ENCODE results near the gene DNAAF8.
A peak's percentile ranks its signal among the peaks of the same experiment; 100 is the strongest.

DNAAF8 gene

DNA sequence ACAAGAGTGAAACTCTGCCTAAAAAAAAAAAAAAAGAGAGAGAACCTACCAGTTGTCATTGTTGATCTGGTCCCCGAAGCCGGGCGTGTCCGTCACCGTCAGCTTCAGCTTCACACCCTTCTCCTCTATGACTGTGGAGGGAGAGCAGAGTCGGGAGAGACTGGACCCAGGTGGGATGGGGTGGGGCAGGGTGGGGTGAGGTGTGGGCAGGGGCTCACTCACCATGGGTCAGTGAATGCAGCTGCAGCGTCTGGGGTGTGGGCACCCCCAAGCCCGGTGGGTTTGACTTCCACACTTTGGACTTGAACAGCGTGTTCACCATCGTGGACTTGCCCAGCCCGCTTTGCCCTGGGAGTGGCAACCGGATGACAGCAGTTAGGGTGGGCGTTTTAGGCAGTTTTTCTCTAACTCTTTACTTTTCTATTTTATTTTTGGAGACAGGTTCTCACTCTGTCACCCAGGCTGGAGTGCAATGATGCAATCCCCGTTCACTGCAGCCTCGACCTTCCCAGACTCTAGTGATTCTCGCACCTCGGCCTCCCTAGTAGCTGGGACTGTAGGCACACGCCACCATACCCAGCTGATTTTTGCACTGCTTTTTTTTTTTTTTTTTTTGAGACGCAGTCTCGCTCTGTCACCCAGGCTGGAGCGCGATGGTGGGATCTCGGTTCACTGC, 51.6 kb downstream of the DNAAF8 start:
- H3K36me3 ChIP-seq (ENCODE audit: control insufficient read depth, insufficient read depth, low read length) = no peaks in the 10 kb centered on the region
- no peak overlapping the region for H3K4me3 ChIP-seq (ENCODE audit: low read length)
- no peak overlapping the region for H3K9ac ChIP-seq (ENCODE audit: low read length)
- H3K27me3 ChIP-seq (ENCODE audit: control insufficient read depth, insufficient read depth, low read length) = peaks cover 3% of the 10 kb centered on the region
- no peaks in the 10 kb centered on the region for H3K4me1 ChIP-seq (ENCODE audit: control insufficient read depth, insufficient read depth, low read length)
- H3K27ac ChIP-seq (ENCODE audit: low read depth, low read length) = no peak overlapping the region

DNA sequence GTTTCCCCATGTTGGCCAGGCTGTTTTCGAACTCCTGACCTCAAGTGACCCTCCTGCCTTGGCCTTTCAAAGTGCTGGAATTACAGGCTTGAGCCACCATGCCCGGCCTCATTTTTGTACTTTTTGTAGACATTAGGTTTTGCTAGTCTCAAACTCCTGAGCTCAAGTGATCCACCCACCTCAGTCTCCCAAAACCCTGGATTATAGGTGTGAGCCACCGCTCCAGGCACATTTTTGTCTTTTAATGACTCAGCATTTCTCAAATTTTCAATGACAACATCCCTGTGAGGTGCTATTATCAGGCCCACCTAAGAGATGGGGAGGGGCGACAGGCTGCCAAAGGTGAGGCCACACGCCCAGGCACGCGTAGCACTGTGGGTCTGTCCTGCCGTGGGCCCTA, 52.7 kb downstream of the DNAAF8 start:
- peaks cover 3% of the 10 kb centered on the region for H3K27me3 ChIP-seq (ENCODE audit: control insufficient read depth, insufficient read depth, low read length)
- no peaks in the 10 kb centered on the region for H3K36me3 ChIP-seq (ENCODE audit: control insufficient read depth, insufficient read depth, low read length)
- H3K9ac ChIP-seq (ENCODE audit: low read length) = no peak overlapping the region
- H3K4me1 ChIP-seq (ENCODE audit: control insufficient read depth, insufficient read depth, low read length) = no peaks in the 10 kb centered on the region
- no peak overlapping the region for H3K4me3 ChIP-seq (ENCODE audit: low read length)
- no peak overlapping the region for H3K27ac ChIP-seq (ENCODE audit: low read depth, low read length)

GRCh38 chr16:4787627-4788482, 53.5 kb downstream of the DNAAF8 start, which contains the start of gene SEPTIN12:
TSS of gene SEPTIN12 (minus strand) at chr16:4788345. CDS start at chr16:4787645, 700 bp downstream.
- peaks cover 3% of the 10 kb centered on the region for H3K27me3 ChIP-seq (ENCODE audit: control insufficient read depth, insufficient read depth, low read length)
- no peak within 1 kb of the TSS for H3K9ac ChIP-seq (ENCODE audit: low read length)
- no peaks in the 10 kb centered on the region for H3K36me3 ChIP-seq (ENCODE audit: control insufficient read depth, insufficient read depth, low read length)
- no peak within 1 kb of the TSS for H3K27ac ChIP-seq (ENCODE audit: low read depth, low read length)
- no peaks in the 10 kb centered on the region for H3K4me1 ChIP-seq (ENCODE audit: control insufficient read depth, insufficient read depth, low read length)
- no peak within 1 kb of the TSS for H3K4me3 ChIP-seq (ENCODE audit: low read length)

- H3K4me3 ChIP-seq (ENCODE audit: low read length) = no peak overlapping the region
- H3K4me1 ChIP-seq (ENCODE audit: control insufficient read depth, insufficient read depth, low read length) = no peaks in the 10 kb centered on the region
- no peak overlapping the region for H3K27ac ChIP-seq (ENCODE audit: low read depth, low read length)
- H3K36me3 ChIP-seq (ENCODE audit: control insufficient read depth, insufficient read depth, low read length) = no peaks in the 10 kb centered on the region
- no peak overlapping the region for H3K9ac ChIP-seq (ENCODE audit: low read length)
- H3K27me3 ChIP-seq (ENCODE audit: control insufficient read depth, insufficient read depth, low read length) = peaks cover 3% of the 10 kb centered on the region
Observed at GRCh38 chr16:4788489-4788889, 54.2 kb downstream of the DNAAF8 start.

- Histone ChIP-seq H3K4me3 (ENCODE audit: low read length) (no peak overlapping the region), H3K27ac (ENCODE audit: low read depth, low read length) (no peak overlapping the region), H3K4me1 (ENCODE audit: control insufficient read depth, insufficient read depth, low read length) (no peaks in the 10 kb centered on the region), H3K36me3 (ENCODE audit: control insufficient read depth, insufficient read depth, low read length) (no peaks in the 10 kb centered on the region), H3K9ac (ENCODE audit: low read length) (no peak overlapping the region), H3K27me3 (ENCODE audit: control insufficient read depth, insufficient read depth, low read length) (peaks cover 3% of the 10 kb centered on the region)
Observed at GRCh38 chr16:4788910-4789309, 54.6 kb downstream of the DNAAF8 start.

GRCh38 chr16:4790261-4790660, 55.9 kb downstream of the DNAAF8 start:
- no peaks in the 10 kb centered on the region for H3K4me1 ChIP-seq (ENCODE audit: control insufficient read depth, insufficient read depth, low read length)
- no peak overlapping the region for H3K9ac ChIP-seq (ENCODE audit: low read length)
- H3K27ac ChIP-seq (ENCODE audit: low read depth, low read length) = no peak overlapping the region
- H3K36me3 ChIP-seq (ENCODE audit: control insufficient read depth, insufficient read depth, low read length) = no peaks in the 10 kb centered on the region
- H3K4me3 ChIP-seq (ENCODE audit: low read length) = no peak overlapping the region
- peaks cover 3% of the 10 kb centered on the region for H3K27me3 ChIP-seq (ENCODE audit: control insufficient read depth, insufficient read depth, low read length)

GRCh38 chr16:4790871-4791270, 56.5 kb downstream of the DNAAF8 start:
- Histone ChIP-seq H3K27ac (ENCODE audit: low read depth, low read length) (no peak overlapping the region), H3K9ac (ENCODE audit: low read length) (no peak overlapping the region)

GRCh38 chr16:4792951-4793513, 58.7 kb downstream of the DNAAF8 start:
- H3K4me3 ChIP-seq (ENCODE audit: low read length) = no peak overlapping the region
- H3K4me1 ChIP-seq (ENCODE audit: control insufficient read depth, insufficient read depth, low read length) = no peaks in the 10 kb centered on the region
- no peak overlapping the region for H3K27ac ChIP-seq (ENCODE audit: low read depth, low read length)
- no peak overlapping the region for H3K9ac ChIP-seq (ENCODE audit: low read length)
- no peaks in the 10 kb centered on the region for H3K36me3 ChIP-seq (ENCODE audit: control insufficient read depth, insufficient read depth, low read length)
- H3K27me3 ChIP-seq (ENCODE audit: control insufficient read depth, insufficient read depth, low read length) = peaks cover 3% of the 10 kb centered on the region

More at GRCh38 chr16:4790871-4791270, 56.5 kb downstream of the DNAAF8 start:
- no peaks in the 10 kb centered on the region for H3K36me3 ChIP-seq (ENCODE audit: control insufficient read depth, insufficient read depth, low read length)
- no peaks in the 10 kb centered on the region for H3K4me1 ChIP-seq (ENCODE audit: control insufficient read depth, insufficient read depth, low read length)
- peaks cover 3% of the 10 kb centered on the region for H3K27me3 ChIP-seq (ENCODE audit: control insufficient read depth, insufficient read depth, low read length)
- no peak overlapping the region for H3K4me3 ChIP-seq (ENCODE audit: low read length)

DNA sequence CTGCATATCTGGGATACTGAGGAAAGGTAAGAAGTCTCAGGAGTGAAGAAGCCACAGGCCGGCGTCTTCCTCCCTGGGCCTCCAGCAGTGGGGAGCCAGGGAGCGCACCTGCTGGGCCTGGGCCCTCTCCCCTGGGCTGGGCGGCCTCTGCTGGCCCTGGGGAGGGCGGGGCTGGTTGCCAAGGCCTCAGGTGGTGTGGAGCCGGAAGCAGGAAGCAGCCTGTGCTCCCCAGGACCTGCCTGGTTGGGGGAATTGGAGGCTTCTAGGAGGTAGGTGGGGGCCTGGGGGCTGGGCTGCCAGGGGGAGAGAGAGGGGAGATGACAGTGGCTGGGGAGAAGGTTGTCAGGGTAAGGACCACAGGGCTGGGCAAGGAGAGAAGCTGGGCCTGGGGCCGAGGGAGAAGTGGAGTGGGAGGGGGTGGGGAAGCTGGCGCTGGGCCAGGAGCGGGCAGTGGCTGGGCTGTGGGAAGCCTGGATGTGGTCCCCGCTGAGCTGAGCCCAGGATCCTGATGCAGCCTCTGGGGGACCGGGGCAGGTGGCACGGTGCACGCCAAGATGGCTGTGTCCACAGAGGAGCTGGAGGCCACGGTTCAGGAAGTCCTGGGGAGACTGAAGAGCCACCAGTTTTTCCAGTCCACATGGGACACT, 61.0 kb downstream of the DNAAF8 start, which contains the start of gene SMIM22:
SMIM22 (plus strand) TSS at position 189 of the 647 bp plus-strand sequence; CDS start at position 555, 366 bp downstream.
- peak within 1 kb of the TSS; percentile 51 for H3K4me3 ChIP-seq (ENCODE audit: low read length)

GRCh38 chr16:4795828-4796572, 61.7 kb downstream of the DNAAF8 start:
- peak overlapping the region; percentile 51 for H3K4me3 ChIP-seq (ENCODE audit: low read length)
- H3K27ac ChIP-seq (ENCODE audit: low read depth, low read length) = no peak overlapping the region
- H3K9ac ChIP-seq (ENCODE audit: low read length) = no peak overlapping the region
- H3K27me3 ChIP-seq (ENCODE audit: control insufficient read depth, insufficient read depth, low read length) = no peaks in the 10 kb centered on the region
- H3K4me1 ChIP-seq (ENCODE audit: control insufficient read depth, insufficient read depth, low read length) = no peaks in the 10 kb centered on the region
- no peaks in the 10 kb centered on the region for H3K36me3 ChIP-seq (ENCODE audit: control insufficient read depth, insufficient read depth, low read length)

More for the DNA sequence above, 61.0 kb downstream of the DNAAF8 start, which contains the start of gene SMIM22:
- H3K27ac ChIP-seq (ENCODE audit: low read depth, low read length) = no peak within 1 kb of the TSS
- no peak within 1 kb of the TSS for H3K9ac ChIP-seq (ENCODE audit: low read length)
- H3K27me3 ChIP-seq (ENCODE audit: control insufficient read depth, insufficient read depth, low read length) = no peaks in the 10 kb centered on the region
- H3K4me1 ChIP-seq (ENCODE audit: control insufficient read depth, insufficient read depth, low read length) = no peaks in the 10 kb centered on the region
- H3K36me3 ChIP-seq (ENCODE audit: control insufficient read depth, insufficient read depth, low read length) = no peaks in the 10 kb centered on the region

DNA sequence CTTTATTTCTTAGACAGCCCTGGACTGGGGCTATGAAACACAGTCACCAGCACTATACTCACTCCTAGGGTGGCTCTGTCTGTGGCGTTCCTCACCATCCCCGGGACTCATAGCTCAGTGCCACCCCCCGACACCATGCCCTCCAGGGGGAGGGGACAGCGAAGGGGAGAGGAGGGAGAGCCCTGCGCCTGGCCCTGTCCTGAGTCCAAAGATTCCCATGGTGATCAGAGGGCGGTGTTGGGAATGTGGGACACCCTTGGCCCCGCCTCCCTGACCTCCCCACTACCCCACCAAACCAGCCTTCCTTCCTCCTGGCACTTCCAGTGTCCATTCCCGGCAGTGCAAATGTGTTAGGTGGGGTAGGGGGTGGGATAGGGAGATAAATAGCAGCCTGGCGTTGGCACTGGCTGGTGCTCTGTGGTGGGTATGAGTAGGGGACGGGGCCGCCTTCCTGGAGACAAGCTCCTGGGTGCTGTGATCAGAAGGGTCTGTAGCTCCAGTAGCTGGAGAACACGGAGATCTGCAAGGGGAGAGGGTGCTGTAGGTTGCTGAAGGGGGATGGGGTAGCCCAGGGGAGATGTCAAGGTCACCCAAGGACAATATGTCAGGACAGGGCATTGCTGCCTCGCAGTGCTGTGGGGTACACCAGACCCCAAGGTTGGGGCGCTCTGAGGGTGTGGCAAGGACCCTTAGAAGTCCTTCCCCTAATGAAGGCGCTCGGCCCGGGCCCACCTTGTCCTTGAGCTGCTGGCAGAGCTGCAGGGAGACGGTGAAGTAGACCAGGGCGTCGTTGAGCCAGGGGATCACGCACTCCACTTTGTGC, 62.9 kb downstream of the DNAAF8 start:
- Histone ChIP-seq H3K36me3 (ENCODE audit: control insufficient read depth, insufficient read depth, low read length) (no peaks in the 10 kb centered on the region), H3K27ac (ENCODE audit: low read depth, low read length) (no peak overlapping the region)

More for the DNA sequence above, 62.9 kb downstream of the DNAAF8 start:
- Histone ChIP-seq H3K27me3 (ENCODE audit: control insufficient read depth, insufficient read depth, low read length) (no peaks in the 10 kb centered on the region), H3K9ac (ENCODE audit: low read length) (no peak overlapping the region), H3K4me1 (ENCODE audit: control insufficient read depth, insufficient read depth, low read length) (no peaks in the 10 kb centered on the region), H3K4me3 (ENCODE audit: low read length) (no peak overlapping the region)
